ENCODE measurements around the gene ADGRB3.

GRCh38 chr6:68758559-68758958 is 123.5 kb downstream of the ADGRB3 start:
- TF ChIP-seq CTCF (IDR thresholded peaks at IDR 0.05) (no peak), POLR2AphosphoS5 (IDR thresholded peaks at IDR 0.05) (no peak), POLR2A (IDR thresholded peaks at IDR 0.05) (no peak)

Measured in breast epithelium (tissue), 3 donors.